Keratinocyte (primary cell): Measurements from ENCODE around the gene AOPEP. TPM values are rescaled to one million over a fixed set of nuclear protein-coding genes. Genes with fewer than 3 reads are reported as not detected.

Source experiments
- DNase-seq: peaks from one replicate; pipeline ENCODE4 v3.0.0-alpha.2; 2011; ENCODE audit warnings: low read depth, missing footprints, low spot score
- FAIRE-seq: peaks from 2 replicates; lab custom pipeline; 2011; peaks lifted over from hg19 to GRCh38; lab: Jason Lieb, UNC
- H2AFZ ChIP-seq: 2 replicates; pipeline ENCODE4 v1.6.0; 2012; ENCODE audit warnings: low read length, control low read depth, inconsistent platforms; ENCODE audit not compliant: control insufficient read depth
- H3K27ac ChIP-seq: 2 replicates; pipeline ENCODE4 v1.5.1; 2011; ENCODE audit warnings: low read length; ENCODE audit not compliant: control insufficient read depth, insufficient read depth
- H3K27me3 ChIP-seq: 3 replicates; pipeline ENCODE4 v1.6.0; 2011; ENCODE audit warnings: low read length; ENCODE audit not compliant: control insufficient read depth, insufficient read depth; ENCODE audit errors: extremely low read depth
- H3K36me3 ChIP-seq, 2 experiments: 2 replicates in 1 of 2; 3 replicates in 1 of 2; pipeline ENCODE4 v1.5.1; 2011; ENCODE audit warnings: low read length in 2 of 2, mild to moderate bottlenecking in 1 of 2; ENCODE audit not compliant: control insufficient read depth in 2 of 2, insufficient read depth in 2 of 2; ENCODE audit errors: extremely low read depth in 1 of 2
- H3K4me1 ChIP-seq: 3 replicates; pipeline ENCODE4 v1.5.1; 2011; ENCODE audit warnings: low read length; ENCODE audit not compliant: control insufficient read depth, insufficient read depth; ENCODE audit errors: extremely low read depth
- H3K4me2 ChIP-seq: 3 replicates; pipeline ENCODE4 v1.6.0; 2011; ENCODE audit warnings: low read depth, low read length; ENCODE audit not compliant: control insufficient read depth, insufficient read depth; ENCODE audit errors: extremely low read depth
- H3K4me3 ChIP-seq, 3 experiments: fragments of 200-600 bp in 1 of 3; sonication (generic) in 1 of 3; 2 replicates in 2 of 3; 3 replicates in 1 of 3; pipeline ENCODE4 v1.5.1; 2011 to 2016; ENCODE audit warnings: low read length in 3 of 3, mild to moderate bottlenecking in 3 of 3, control low read depth in 2 of 3, inconsistent platforms in 1 of 3, low read depth in 1 of 3, mixed read lengths in 1 of 3, mixed run types in 1 of 3, moderate library complexity in 1 of 3; ENCODE audit not compliant: control insufficient read depth in 2 of 3, insufficient read depth in 2 of 3; ENCODE audit errors: extremely low read depth in 1 of 3
- H3K79me2 ChIP-seq: 2 replicates; pipeline ENCODE4 v1.6.0; 2012; ENCODE audit warnings: low read length; ENCODE audit not compliant: control insufficient read depth, insufficient read depth
- H3K9ac ChIP-seq: 3 replicates; pipeline ENCODE4 v1.6.0; 2011; ENCODE audit warnings: low read length; ENCODE audit not compliant: control insufficient read depth, insufficient read depth; ENCODE audit errors: extremely low read depth
- H3K9me1 ChIP-seq: 3 replicates; pipeline ENCODE4 v1.6.0; 2011; ENCODE audit warnings: low read length; ENCODE audit not compliant: control insufficient read depth, insufficient read depth; ENCODE audit errors: extremely low read depth
- H3K9me3 ChIP-seq: 2 replicates; pipeline ENCODE4 v1.5.1; 2012; ENCODE audit warnings: low read depth, low read length; ENCODE audit not compliant: control insufficient read depth
- H4K20me1 ChIP-seq: 3 replicates; pipeline ENCODE4 v1.6.0; 2011; ENCODE audit warnings: low read length; ENCODE audit not compliant: control insufficient read depth, insufficient read depth; ENCODE audit errors: extremely low read depth
- CTCF ChIP-seq, 3 experiments: IDR thresholded peaks in 1 of 3; conservative IDR thresholded peaks in 1 of 3; optimal IDR thresholded peaks in 1 of 3; 2 replicates in 2 of 3; 3 replicates in 1 of 3; pipeline versions ENCODE3 to v1.5.1; 2011; ENCODE audit warnings: low read length in 3 of 3, mild to moderate bottlenecking in 3 of 3, moderate library complexity in 2 of 3, control low read depth in 1 of 3, inconsistent platforms in 1 of 3; ENCODE audit not compliant: insufficient read depth in 2 of 3; ENCODE audit errors: extremely low read depth in 1 of 3
- EZH2 ChIP-seq: IDR thresholded peaks from one replicate; pipeline ENCODE4 v1.6.1; 2012; ENCODE audit warnings: inconsistent platforms, mild to moderate bottlenecking, low read length, moderate library complexity
- dilution Hi-C: fragments of 300-500 bp; cut with MboI; formaldehyde crosslinking; loops from one replicate; pipeline ENCODE4 v1.7.0; 2020; ENCODE audit warnings: low sequenced_read_pairs; ENCODE audit not compliant: extremely low pct_ligation_motif_present
- polyA plus RNA-seq, 5 experiments: library from polyadenylated mRNA; depleted of rRNA in 3 of 5; stranded (reverse) in 3 of 5; stranded (forward) in 1 of 5; unstranded in 1 of 5; fragments of >200 nt; gene quantifications; 1 replicate in 1 of 5; 2 replicates in 3 of 5; 3 replicates in 1 of 5; pipeline versions ENCODE4 v1.2.1 to v1.2.3, GENCODE V29; 2011 to 2012; ENCODE audit warnings: missing spikeins in 2 of 5, low read depth in 1 of 5, low replicate concordance in 1 of 5

The AOPEP gene
- polyA plus RNA-seq, 1 donor (not counting 4 experiments of a cell fraction or from before 2014, with no cell fraction given) = 27.0 TPM

GRCh38 chr9:94916956-94917355 lies 190.5 kb downstream of the AOPEP start:
- H2AFZ ChIP-seq = no peak overlapping the region
- dilution Hi-C loops = no loop called here
- H3K36me3 ChIP-seq = no peaks in the 10 kb centered on the region
- H3K9me3 ChIP-seq = peaks cover 3% of the 10 kb centered on the region
- peak overlapping the region; percentile 42 for H3K4me2 ChIP-seq
- peak overlapping the region; percentile 25 for H3K27ac ChIP-seq
- peak overlapping the region; percentile 24 for H3K9ac ChIP-seq
- H3K79me2 ChIP-seq = no peaks in the 10 kb centered on the region
- no peak for TF ChIP-seq EZH2
- no peak for TF ChIP-seq CTCF (optimal IDR thresholded peaks at IDR 0.05 in 1 of 3, IDR thresholded peaks at IDR 0.05 in 1 of 3, conservative IDR thresholded peaks at IDR 0.05 in 1 of 3; ENCODE audit: extremely low read depth in 1 of 3, insufficient read depth in 2 of 3, low read length in 3 of 3)
- no peak for DNase-seq
- FAIRE-seq = peak; percentile 71
- no peaks in the 10 kb centered on the region for H3K27me3 ChIP-seq
- H3K9me1 ChIP-seq = peaks cover 2% of the 10 kb centered on the region
- no peak overlapping the region for H3K4me3 ChIP-seq
- H3K4me1 ChIP-seq = peaks cover 77% of the 10 kb centered on the region
- no peaks in the 10 kb centered on the region for H4K20me1 ChIP-seq

- DNase-seq = no peak
- no peaks in the 10 kb centered on the region for H3K27me3 ChIP-seq
- H4K20me1 ChIP-seq = no peaks in the 10 kb centered on the region
- H3K27ac ChIP-seq = no peak overlapping the region
- FAIRE-seq = no peak
- TF ChIP-seq EZH2 = no peak
- peak in 1 of 3 experiments; percentile 13 for TF ChIP-seq CTCF (optimal IDR thresholded peaks at IDR 0.05 in 1 of 3, IDR thresholded peaks at IDR 0.05 in 1 of 3, conservative IDR thresholded peaks at IDR 0.05 in 1 of 3; ENCODE audit: extremely low read depth in 1 of 3, insufficient read depth in 2 of 3, low read length in 3 of 3)
- dilution Hi-C loops = no loop called here
- no peaks in the 10 kb centered on the region for H3K79me2 ChIP-seq
- peaks cover 2% of the 10 kb centered on the region for H3K9me1 ChIP-seq
- no peak overlapping the region for H3K9ac ChIP-seq
- no peak overlapping the region for H2AFZ ChIP-seq
- no peak overlapping the region for H3K4me3 ChIP-seq
- H3K4me1 ChIP-seq = peaks cover 79% of the 10 kb centered on the region
- H3K4me2 ChIP-seq = no peak overlapping the region
- no peaks in the 10 kb centered on the region for H3K36me3 ChIP-seq
- H3K9me3 ChIP-seq = no peaks in the 10 kb centered on the region
These were observed 191.7 kb downstream of the AOPEP start for GRCh38 chr9:94918038-94918753.
